DND-41 (cell line): Measurements from ENCODE around the gene TBC1D14.

Source experiments
- ATAC-seq: fragments of 200-7000 bp; cut with Tn5 transposase; 3 replicates; pipeline ENCODE4 v1.9.1; 2021; ENCODE audit warnings: low read depth; ENCODE audit not compliant: insufficient read depth
- DNase-seq: peaks from one replicate; pipeline ENCODE4 v3.0.0-alpha.2; 2020
- H2AFZ ChIP-seq: 2 replicates; pipeline ENCODE4 v1.6.0; 2012; ENCODE audit warnings: low read depth, low read length
- H3K27ac ChIP-seq: 2 replicates; pipeline ENCODE4 v1.5.1; 2012; ENCODE audit warnings: low read length, inconsistent platforms
- H3K27me3 ChIP-seq: fragments of 200-600 bp; sonication (generic); 2 replicates; pipeline ENCODE4 v1.6.0; 2012; ENCODE audit warnings: low read length, mild to moderate bottlenecking, inconsistent platforms; ENCODE audit not compliant: insufficient read depth, poor library complexity
- H3K36me3 ChIP-seq: 2 replicates; pipeline ENCODE4 v1.5.1; 2012; ENCODE audit warnings: low read length, inconsistent platforms; ENCODE audit not compliant: insufficient read depth
- H3K4me1 ChIP-seq: 2 replicates; pipeline ENCODE4 v1.5.1; 2012; ENCODE audit warnings: mild to moderate bottlenecking, low read length; ENCODE audit not compliant: insufficient read depth
- H3K4me2 ChIP-seq: 2 replicates; pipeline ENCODE4 v1.6.0; 2012; ENCODE audit warnings: mild to moderate bottlenecking, moderate library complexity, low read length, inconsistent platforms; ENCODE audit not compliant: insufficient read depth
- H3K4me3 ChIP-seq, 2 experiments: fragments of 200-600 bp in 1 of 2; shearing (Covaris generic) in 1 of 2; 2 replicates each; pipeline ENCODE4 v1.5.1; 2012 to 2016; ENCODE audit warnings: inconsistent platforms in 2 of 2, low read length in 2 of 2, mild to moderate bottlenecking in 2 of 2, low read depth in 1 of 2, moderate library complexity in 1 of 2
- H3K79me2 ChIP-seq: 2 replicates; pipeline ENCODE4 v1.6.0; 2012; ENCODE audit warnings: low read length, inconsistent platforms; ENCODE audit not compliant: insufficient read depth
- H3K9ac ChIP-seq: 2 replicates; pipeline ENCODE4 v1.6.0; 2012; ENCODE audit warnings: low read depth, mild to moderate bottlenecking, inconsistent platforms, low read length, moderate library complexity
- H3K9me3 ChIP-seq: 2 replicates; pipeline ENCODE4 v1.5.1; 2012; ENCODE audit warnings: low read length, moderate library complexity, mild to moderate bottlenecking, inconsistent platforms; ENCODE audit not compliant: insufficient read depth, severe bottlenecking
- H4K20me1 ChIP-seq: 2 replicates; pipeline ENCODE4 v1.6.0; 2012; ENCODE audit warnings: low read length; ENCODE audit not compliant: insufficient read depth
- EZH2 ChIP-seq: IDR thresholded peaks from 3 replicates; pipeline ENCODE4 v1.6.1; 2012; ENCODE audit warnings: borderline replicate concordance, low read depth, mild to moderate bottlenecking, moderate library complexity, low read length, inconsistent platforms; ENCODE audit not compliant: severe bottlenecking
- TF ChIP-seq, protein P1 (sequence below): IDR thresholded peaks from 2 replicates; pipeline ENCODE4 v1.5.1; 2012; ENCODE audit warnings: borderline replicate concordance, low read length, moderate library complexity, mild to moderate bottlenecking; ENCODE audit not compliant: poor library complexity, severe bottlenecking; ENCODE audit errors: extremely low read depth

Gene TBC1D14

GRCh38 chr4:7014815-7015214 lies 105.2 kb downstream of the TBC1D14 start:
- ATAC-seq: no peak
- Histone ChIP-seq H3K27me3 (no peaks in the 10 kb centered on the region), H3K27ac (no peak overlapping the region), H3K36me3 (peaks cover 85% of the 10 kb centered on the region), H3K79me2 (no peaks in the 10 kb centered on the region), H3K4me3 (no peak overlapping the region), H3K4me2 (no peak overlapping the region), H2AFZ (no peak overlapping the region), H3K9ac (no peak overlapping the region), H3K9me3 (no peaks in the 10 kb centered on the region), H3K4me1 (no peaks in the 10 kb centered on the region), H4K20me1 (peaks cover 3% of the 10 kb centered on the region)
- DNase-seq: no peak
- TF ChIP-seq EZH2: no peak
- TF ChIP-seq, protein P1, sequence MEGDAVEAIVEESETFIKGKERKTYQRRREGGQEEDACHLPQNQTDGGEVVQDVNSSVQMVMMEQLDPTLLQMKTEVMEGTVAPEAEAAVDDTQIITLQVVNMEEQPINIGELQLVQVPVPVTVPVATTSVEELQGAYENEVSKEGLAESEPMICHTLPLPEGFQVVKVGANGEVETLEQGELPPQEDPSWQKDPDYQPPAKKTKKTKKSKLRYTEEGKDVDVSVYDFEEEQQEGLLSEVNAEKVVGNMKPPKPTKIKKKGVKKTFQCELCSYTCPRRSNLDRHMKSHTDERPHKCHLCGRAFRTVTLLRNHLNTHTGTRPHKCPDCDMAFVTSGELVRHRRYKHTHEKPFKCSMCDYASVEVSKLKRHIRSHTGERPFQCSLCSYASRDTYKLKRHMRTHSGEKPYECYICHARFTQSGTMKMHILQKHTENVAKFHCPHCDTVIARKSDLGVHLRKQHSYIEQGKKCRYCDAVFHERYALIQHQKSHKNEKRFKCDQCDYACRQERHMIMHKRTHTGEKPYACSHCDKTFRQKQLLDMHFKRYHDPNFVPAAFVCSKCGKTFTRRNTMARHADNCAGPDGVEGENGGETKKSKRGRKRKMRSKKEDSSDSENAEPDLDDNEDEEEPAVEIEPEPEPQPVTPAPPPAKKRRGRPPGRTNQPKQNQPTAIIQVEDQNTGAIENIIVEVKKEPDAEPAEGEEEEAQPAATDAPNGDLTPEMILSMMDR: no peak

DNA sequence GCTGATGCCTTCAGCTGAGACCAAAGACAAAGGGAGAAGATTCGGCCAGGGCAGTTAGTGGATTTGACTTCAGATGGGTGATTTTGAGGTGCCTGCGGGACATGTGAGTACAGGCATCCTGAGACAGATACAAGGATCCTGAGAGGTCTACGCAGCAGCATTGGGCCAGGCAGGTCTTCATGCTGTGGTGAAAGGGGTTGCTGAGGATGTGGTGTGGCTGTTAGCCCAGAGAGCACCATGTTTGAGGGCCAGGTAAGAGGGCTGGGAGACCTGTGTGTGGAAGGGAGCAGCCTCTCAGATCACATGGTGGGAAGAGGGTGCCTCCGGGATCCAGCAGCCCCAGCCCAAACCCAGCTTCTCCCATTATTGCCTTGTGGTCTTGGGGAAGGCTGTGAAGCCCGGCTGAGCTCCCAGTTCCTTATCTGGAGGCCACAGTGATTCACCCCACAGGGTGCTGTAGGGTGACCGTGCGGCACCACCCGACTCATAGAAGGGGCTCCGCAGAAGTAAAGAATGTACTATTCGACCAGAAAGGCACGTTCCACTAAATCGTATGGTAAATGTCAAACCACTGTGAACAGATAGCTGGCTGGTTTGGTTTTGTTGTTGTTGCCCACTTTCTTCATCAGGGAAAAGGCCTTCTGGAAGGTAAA lies 105.9 kb downstream of the TBC1D14 start:
- Histone ChIP-seq H3K36me3 (peaks cover 89% of the 10 kb centered on the region), H3K4me1 (no peaks in the 10 kb centered on the region), H2AFZ (no peak overlapping the region), H3K27me3 (no peaks in the 10 kb centered on the region), H3K27ac (no peak overlapping the region), H4K20me1 (peaks cover 3% of the 10 kb centered on the region), H3K4me3 (no peak overlapping the region), H3K4me2 (no peak overlapping the region), H3K79me2 (no peaks in the 10 kb centered on the region), H3K9ac (no peak overlapping the region), H3K9me3 (no peaks in the 10 kb centered on the region)
- TF ChIP-seq EZH2: no peak
- TF ChIP-seq, protein P1: no peak
- DNase-seq (no peak), ATAC-seq (no peak)

DNA sequence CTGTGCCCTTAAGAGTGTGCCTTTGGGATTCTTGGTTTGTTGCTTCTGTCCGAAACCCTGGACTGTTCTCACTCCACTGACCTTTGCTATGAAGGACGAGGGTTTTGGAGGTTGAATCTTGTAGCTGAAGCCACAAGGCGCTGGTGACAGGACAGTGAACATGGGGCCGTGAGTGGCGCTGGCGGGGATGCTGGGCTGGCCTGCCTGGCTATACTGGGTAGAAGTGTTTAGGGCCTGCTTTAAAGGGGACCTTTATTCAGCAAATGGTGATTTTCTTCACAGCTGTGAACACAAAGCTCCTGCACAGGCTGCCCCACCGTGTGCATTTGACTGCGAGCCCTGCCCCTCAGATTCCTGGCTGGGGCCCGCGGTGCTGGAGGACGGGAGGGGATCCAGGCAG lies 106.5 kb downstream of the TBC1D14 start:
- no peaks in the 10 kb centered on the region for H3K4me1 ChIP-seq
- DNase-seq (no peak), ATAC-seq (no peak)
- H2AFZ ChIP-seq: no peak overlapping the region
- no peak overlapping the region for H3K4me2 ChIP-seq
- no peaks in the 10 kb centered on the region for H3K79me2 ChIP-seq
- peaks cover 88% of the 10 kb centered on the region for H3K36me3 ChIP-seq
- TF ChIP-seq, protein P1: no peak
- TF ChIP-seq EZH2: no peak
- no peaks in the 10 kb centered on the region for H3K27me3 ChIP-seq
- peaks cover 3% of the 10 kb centered on the region for H4K20me1 ChIP-seq
- H3K27ac ChIP-seq: no peak overlapping the region
- H3K9me3 ChIP-seq: no peaks in the 10 kb centered on the region
- H3K4me3 ChIP-seq: no peak overlapping the region
- H3K9ac ChIP-seq: no peak overlapping the region
